Measurements from ENCODE around the gene ATG4A. TPM values are rescaled to one million over a fixed set of nuclear protein-coding genes. Genes with fewer than 3 reads are reported as not detected.

The ATG4A gene
- total and polyA plus RNA-seq, 2 donors (not counting 3 experiments of a cell fraction or from before 2014, with no cell fraction given): 13.2 to 28.7 TPM

- Histone ChIP-seq H3K27me3 (ENCODE audit: control insufficient read depth in 2 of 2, insufficient read depth in 2 of 2, low read length in 2 of 2) (no peaks in the 10 kb centered on the region), H3K4me3 (replicated peaks in 1 of 3; ENCODE audit: insufficient read depth in 1 of 3, low read depth in 1 of 3, low read length in 3 of 3) (no peak overlapping the region), H3K9ac (replicated peaks; ENCODE audit: extremely low read depth, insufficient read depth, low read length) (no peak overlapping the region), H4K20me1 (replicated peaks; ENCODE audit: control insufficient read depth, extremely low read depth, insufficient read depth, low read length) (no peaks in the 10 kb centered on the region), H2AFZ (ENCODE audit: low read depth, low read length) (no peak overlapping the region), H3K4me1 (ENCODE audit: control insufficient read depth, extremely low read depth, insufficient read depth, low read length) (no peaks in the 10 kb centered on the region), H3K79me2 (ENCODE audit: control insufficient read depth, insufficient read depth, low read length) (no peaks in the 10 kb centered on the region), H3K9me1 (replicated peaks; ENCODE audit: control insufficient read depth, extremely low read depth, insufficient read depth, low read length) (no peaks in the 10 kb centered on the region), H3K9me3 (replicated peaks; ENCODE audit: control insufficient read depth, insufficient read depth, low read length) (no peaks in the 10 kb centered on the region), H3K27ac (ENCODE audit: insufficient read depth, low read depth, low read length) (no peak overlapping the region), H3K4me2 (ENCODE audit: insufficient read depth, low read length) (no peak overlapping the region), H3K36me3 (ENCODE audit: control insufficient read depth in 2 of 2, extremely low read depth in 1 of 2, insufficient read depth in 2 of 2, low read length in 2 of 2) (peaks cover 0 to 3% of the 10 kb centered on the region in 2 experiments)
- ChIA-PET CTCF (no interaction called here), POLR2A (no interaction called here)
- TF ChIP-seq POLR2A (IDR thresholded peaks at IDR 0.05; ENCODE audit: low read depth, low read length) (no peak), POLR2AphosphoS5 (IDR thresholded peaks at IDR 0.05; ENCODE audit: insufficient read depth, low read depth, low read length) (no peak), FOS (IDR thresholded peaks at IDR 0.05; ENCODE audit: borderline replicate concordance, insufficient read depth, low read length) (no peak), JUN (IDR thresholded peaks at IDR 0.05; ENCODE audit: borderline replicate concordance, insufficient read depth, insufficient read length, low read depth) (no peak), EZH2 (IDR thresholded peaks at IDR 0.05; ENCODE audit: borderline replicate concordance, low read depth, low read length, severe bottlenecking) (no peak), MYC (IDR thresholded peaks at IDR 0.05; ENCODE audit: low read depth, low read length) (no peak), GATA2 (IDR thresholded peaks at IDR 0.05; ENCODE audit: insufficient read depth, insufficient read length, low read depth, low read length) (no peak)
- TF ChIP-seq, protein P1, sequence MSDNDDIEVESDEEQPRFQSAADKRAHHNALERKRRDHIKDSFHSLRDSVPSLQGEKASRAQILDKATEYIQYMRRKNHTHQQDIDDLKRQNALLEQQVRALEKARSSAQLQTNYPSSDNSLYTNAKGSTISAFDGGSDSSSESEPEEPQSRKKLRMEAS (IDR thresholded peaks at IDR 0.05; ENCODE audit: insufficient read depth, insufficient read length): no peak
- TF ChIP-seq, protein P2, sequence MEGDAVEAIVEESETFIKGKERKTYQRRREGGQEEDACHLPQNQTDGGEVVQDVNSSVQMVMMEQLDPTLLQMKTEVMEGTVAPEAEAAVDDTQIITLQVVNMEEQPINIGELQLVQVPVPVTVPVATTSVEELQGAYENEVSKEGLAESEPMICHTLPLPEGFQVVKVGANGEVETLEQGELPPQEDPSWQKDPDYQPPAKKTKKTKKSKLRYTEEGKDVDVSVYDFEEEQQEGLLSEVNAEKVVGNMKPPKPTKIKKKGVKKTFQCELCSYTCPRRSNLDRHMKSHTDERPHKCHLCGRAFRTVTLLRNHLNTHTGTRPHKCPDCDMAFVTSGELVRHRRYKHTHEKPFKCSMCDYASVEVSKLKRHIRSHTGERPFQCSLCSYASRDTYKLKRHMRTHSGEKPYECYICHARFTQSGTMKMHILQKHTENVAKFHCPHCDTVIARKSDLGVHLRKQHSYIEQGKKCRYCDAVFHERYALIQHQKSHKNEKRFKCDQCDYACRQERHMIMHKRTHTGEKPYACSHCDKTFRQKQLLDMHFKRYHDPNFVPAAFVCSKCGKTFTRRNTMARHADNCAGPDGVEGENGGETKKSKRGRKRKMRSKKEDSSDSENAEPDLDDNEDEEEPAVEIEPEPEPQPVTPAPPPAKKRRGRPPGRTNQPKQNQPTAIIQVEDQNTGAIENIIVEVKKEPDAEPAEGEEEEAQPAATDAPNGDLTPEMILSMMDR (IDR thresholded peaks at IDR 0.05; ENCODE audit: extremely low read depth in 1 of 2, insufficient read depth in 1 of 2, low read depth in 1 of 2, low read length in 2 of 2): no peak
- FAIRE-seq: no peak
- intact Hi-C loops (cut with micrococcal nuclease): no loop called here
- BruUV-seq (replicated peaks): no TSS peak
- dilution Hi-C loops (cut with MboI; ENCODE audit: extremely low pct_ligation_motif_present, low sequenced_read_pairs): no loop called here
- no peak for DNase-seq (ENCODE audit: low read depth, low spot score)
These were observed 65.4 kb downstream of the ATG4A start for GRCh38 chrX:108156934-108157466.
